Vagina (tissue), 2 donors: ENCODE measurements around the gene PTGS1.

Experiments
- POLR2A ChIP-seq, 2 donors: fragments of 450-650 bp; IDR thresholded peaks; one replicate each; pipeline ENCODE4 v1.6.1; 2017; ENCODE audit warnings: antibody characterized with exemption in 2 of 2, mild to moderate bottlenecking in 2 of 2, moderate library complexity in 2 of 2
- POLR2AphosphoS5 ChIP-seq, 2 donors: sonication (generic); formaldehyde crosslinking; IDR thresholded peaks; one replicate each; pipeline ENCODE4 v1.9.0; 2017; ENCODE audit warnings: antibody characterized with exemption in 2 of 2, mild to moderate bottlenecking in 2 of 2, low read depth in 1 of 2; ENCODE audit not compliant: insufficient read depth in 1 of 2
- TF ChIP-seq, protein P1 (sequence below), 3 experiments: fragments of 450-650 bp in 2 of 3; fragments of 200-600 bp in 1 of 3; sonication (generic) in 1 of 3; IDR thresholded peaks; one replicate each; pipeline ENCODE4 v1.5.1; 2017 to 2019; ENCODE audit warnings: antibody characterized with exemption in 3 of 3, mild to moderate bottlenecking in 2 of 3, moderate library complexity in 2 of 3

DNA sequence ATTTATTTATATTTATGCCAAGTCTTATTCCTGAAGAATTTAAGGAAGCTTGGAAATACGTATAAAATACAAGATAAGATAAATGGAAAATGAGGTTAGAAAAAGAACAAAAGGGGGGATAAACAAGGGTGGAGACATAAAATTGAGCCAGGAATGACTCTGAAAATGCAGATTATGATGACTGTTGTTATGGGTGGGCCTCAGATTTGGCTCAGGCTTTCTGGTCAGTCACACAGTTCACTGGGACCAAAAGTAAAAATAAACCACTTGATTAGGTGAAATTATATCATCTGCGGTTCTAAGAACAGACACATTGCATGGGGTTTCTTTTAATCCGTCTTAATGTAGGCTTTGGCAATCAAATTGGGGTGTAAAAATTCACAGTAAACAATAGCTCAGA is 55.9 kb downstream of the PTGS1 start:
- TF ChIP-seq POLR2AphosphoS5 (IDR thresholded peaks at IDR 0.05; ENCODE audit: insufficient read depth in 1 of 2, low read depth in 1 of 2) (no peak), POLR2A (IDR thresholded peaks at IDR 0.05) (no peak)
- TF ChIP-seq, protein P1, sequence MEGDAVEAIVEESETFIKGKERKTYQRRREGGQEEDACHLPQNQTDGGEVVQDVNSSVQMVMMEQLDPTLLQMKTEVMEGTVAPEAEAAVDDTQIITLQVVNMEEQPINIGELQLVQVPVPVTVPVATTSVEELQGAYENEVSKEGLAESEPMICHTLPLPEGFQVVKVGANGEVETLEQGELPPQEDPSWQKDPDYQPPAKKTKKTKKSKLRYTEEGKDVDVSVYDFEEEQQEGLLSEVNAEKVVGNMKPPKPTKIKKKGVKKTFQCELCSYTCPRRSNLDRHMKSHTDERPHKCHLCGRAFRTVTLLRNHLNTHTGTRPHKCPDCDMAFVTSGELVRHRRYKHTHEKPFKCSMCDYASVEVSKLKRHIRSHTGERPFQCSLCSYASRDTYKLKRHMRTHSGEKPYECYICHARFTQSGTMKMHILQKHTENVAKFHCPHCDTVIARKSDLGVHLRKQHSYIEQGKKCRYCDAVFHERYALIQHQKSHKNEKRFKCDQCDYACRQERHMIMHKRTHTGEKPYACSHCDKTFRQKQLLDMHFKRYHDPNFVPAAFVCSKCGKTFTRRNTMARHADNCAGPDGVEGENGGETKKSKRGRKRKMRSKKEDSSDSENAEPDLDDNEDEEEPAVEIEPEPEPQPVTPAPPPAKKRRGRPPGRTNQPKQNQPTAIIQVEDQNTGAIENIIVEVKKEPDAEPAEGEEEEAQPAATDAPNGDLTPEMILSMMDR (IDR thresholded peaks at IDR 0.05): no peak
